Medulla oblongata (tissue), 1 donor: Measurements from ENCODE around the gene TMTC1.

ENCODE experiments used
- DNase-seq: peaks from one replicate; pipeline ENCODE4 v3.0.0-alpha.2; 2015; ENCODE audit errors: extremely low spot score

Gene TMTC1

GRCh38 chr12:29616664-29617406, 166.9 kb downstream of the TMTC1 start:
- no peak for DNase-seq

- no peak for DNase-seq
These were observed 168.9 kb downstream of the TMTC1 start for GRCh38 chr12:29614694-29615325.

GRCh38 chr12:29612912-29613311, 170.8 kb downstream of the TMTC1 start:
- DNase-seq = no peak

GRCh38 chr12:29611906-29612305, 171.8 kb downstream of the TMTC1 start:
- DNase-seq = no peak

GRCh38 chr12:29610473-29611170, 173.1 kb downstream of the TMTC1 start:
- DNase-seq = peak; percentile 16

- no peak for DNase-seq
These were observed 174.1 kb downstream of the TMTC1 start for GRCh38 chr12:29609431-29610215.

- no peak for DNase-seq
These were observed 175.2 kb downstream of the TMTC1 start for GRCh38 chr12:29608581-29608980.

GRCh38 chr12:29599381-29599780, 184.4 kb downstream of the TMTC1 start:
- no peak for DNase-seq

- no peak for DNase-seq
These were observed 188.5 kb downstream of the TMTC1 start for GRCh38 chr12:29595071-29595755.

GRCh38 chr12:29593001-29593400, 190.7 kb downstream of the TMTC1 start:
- DNase-seq = no peak

GRCh38 chr12:29591140-29592020, 192.4 kb downstream of the TMTC1 start:
- no peak for DNase-seq

GRCh38 chr12:29589851-29590250, 193.9 kb downstream of the TMTC1 start:
- no peak for DNase-seq

GRCh38 chr12:29589286-29589820, 194.4 kb downstream of the TMTC1 start:
- DNase-seq = no peak

GRCh38 chr12:29582677-29583272, 201.0 kb downstream of the TMTC1 start:
- no peak for DNase-seq

- DNase-seq = no peak
These were observed 201.6 kb downstream of the TMTC1 start for GRCh38 chr12:29582146-29582545.

- no peak for DNase-seq
These were observed 202.1 kb downstream of the TMTC1 start for GRCh38 chr12:29581631-29582030.

- no peak for DNase-seq
These were observed 202.8 kb downstream of the TMTC1 start for GRCh38 chr12:29580971-29581370.

GRCh38 chr12:29578731-29579130, 205.0 kb downstream of the TMTC1 start:
- no peak for DNase-seq

- DNase-seq = no peak
These were observed 205.7 kb downstream of the TMTC1 start for GRCh38 chr12:29578070-29578469.

- no peak for DNase-seq
These were observed 209.2 kb downstream of the TMTC1 start for GRCh38 chr12:29574500-29574899.
